ENCODE results near the gene MRPS18B.

GRCh38 chr6:30615219-30615957 lies 2.3 kb upstream of the MRPS18B start:
- no peak for TF ChIP-seq EZH2 (IDR thresholded peaks at IDR 0.05; ENCODE audit: borderline replicate concordance, low read length)
- no peak for TF ChIP-seq CTCF (conservative IDR thresholded peaks at IDR 0.05 in 1 of 2, IDR thresholded peaks at IDR 0.05 in 1 of 2; ENCODE audit: extremely low read depth in 1 of 2, insufficient read depth in 1 of 2, low read depth in 1 of 2, low read length in 2 of 2)

Data from mammary epithelial cell (primary cell).